AG04449 (cell line): ENCODE data around the gene LRIG3.

Source experiments
- CTCF ChIA-PET: fragments of 350-600 bp; formaldehyde crosslinking; extraction: SDS; loops from one replicate; lab custom pipeline; 2021; ENCODE audit warnings: antibody characterized with exemption; lab: Yijun Ruan, JAX
- POLR2A ChIA-PET: fragments of 400-600, 350-600 bp; formaldehyde crosslinking; extraction: SDS; loops from one replicate; lab custom pipeline; 2020; ENCODE audit warnings: antibody characterized with exemption, inconsistent platforms; lab: Yijun Ruan, JAX
- DNase-seq: peaks from one replicate; pipeline ENCODE4 v3.0.0-alpha.2; 2010; ENCODE audit warnings: low read depth, low spot score
- H3K4me3 ChIP-seq: 2 replicates; pipeline ENCODE4 v1.5.1; 2011; ENCODE audit warnings: low read depth, mild to moderate bottlenecking, control low read depth, low read length
- CTCF ChIP-seq: IDR thresholded peaks from one replicate; pipeline ENCODE4 v1.5.1; 2011; ENCODE audit warnings: mild to moderate bottlenecking, moderate library complexity, low read length, control low read depth, inconsistent platforms; ENCODE audit not compliant: insufficient read depth; ENCODE audit errors: missing control alignments

The LRIG3 gene

GRCh38 chr12:58882826-58883225, 37.5 kb downstream of the LRIG3 start:
- no peak overlapping the region for H3K4me3 ChIP-seq
- TF ChIP-seq CTCF, result no peak
- CTCF ChIA-PET, result no interaction called here
- no peak for DNase-seq
- POLR2A ChIA-PET, result no interaction called here

GRCh38 chr12:58881816-58882215, 38.5 kb downstream of the LRIG3 start:
- TF ChIP-seq CTCF, result no peak
- ChIA-PET CTCF (interaction anchor here (1.0 kb wide), 1 partner anchor 36 kb away, joined by 3 read pairs; no protein-coding TSS in a partner anchor), POLR2A (no interaction called here)
- no peak for DNase-seq
- H3K4me3 ChIP-seq, result no peak overlapping the region

- no peak for DNase-seq
- ChIA-PET CTCF (no interaction called here), POLR2A (no interaction called here)
- no peak for TF ChIP-seq CTCF
- H3K4me3 ChIP-seq, result no peak overlapping the region
Measured at GRCh38 chr12:58880639-58881038, 39.7 kb downstream of the LRIG3 start.

GRCh38 chr12:58877243-58877743, 43.0 kb downstream of the LRIG3 start:
- peak; percentile 97 for DNase-seq
- no peak overlapping the region for H3K4me3 ChIP-seq
- ChIA-PET POLR2A (interaction anchor here (0.7 kb wide), 1 partner anchor 190 kb away, joined by 4 read pairs; no protein-coding TSS in a partner anchor), CTCF (interaction anchor here (0.9 to 1.2 kb wide), 5 partner anchors 16 to 338 kb away, joined by 3 to 4 read pairs (median 3); no protein-coding TSS in a partner anchor)
- TF ChIP-seq CTCF, result no peak

- DNase-seq, result no peak
- TF ChIP-seq CTCF, result no peak
- ChIA-PET CTCF (interaction anchor here (1.5 to 1.6 kb wide), 2 partner anchors 14 to 209 kb away, joined by 3 to 5 read pairs; no protein-coding TSS in a partner anchor), POLR2A (no interaction called here)
- H3K4me3 ChIP-seq, result no peak overlapping the region
Measured at GRCh38 chr12:58873496-58873895, 46.8 kb downstream of the LRIG3 start.

GRCh38 chr12:58871556-58871955, 48.7 kb downstream of the LRIG3 start:
- ChIA-PET POLR2A (no interaction called here), CTCF (interaction anchor here (1.3 to 2.4 kb wide), 3 partner anchors 214 to 331 kb away, joined by 3 to 8 read pairs (median 7); no protein-coding TSS in a partner anchor)
- no peak for TF ChIP-seq CTCF
- DNase-seq, result no peak
- H3K4me3 ChIP-seq, result no peak overlapping the region; the same call in 1 of the 2 replicates
